GM20000 (cell line): Measurements from ENCODE around the gene ENTREP1.

Experiments used
- DNase-seq: peaks from one replicate; pipeline ENCODE4 v3.0.0; 2012; ENCODE audit warnings: low spot score
- TF ChIP-seq, protein P1 (sequence below): IDR thresholded peaks from 2 replicates; pipeline ENCODE4 v1.5.1; 2012; ENCODE audit warnings: mild to moderate bottlenecking, control low read depth; ENCODE audit errors: extremely low read depth, missing control alignments

The ENTREP1 gene

DNA sequence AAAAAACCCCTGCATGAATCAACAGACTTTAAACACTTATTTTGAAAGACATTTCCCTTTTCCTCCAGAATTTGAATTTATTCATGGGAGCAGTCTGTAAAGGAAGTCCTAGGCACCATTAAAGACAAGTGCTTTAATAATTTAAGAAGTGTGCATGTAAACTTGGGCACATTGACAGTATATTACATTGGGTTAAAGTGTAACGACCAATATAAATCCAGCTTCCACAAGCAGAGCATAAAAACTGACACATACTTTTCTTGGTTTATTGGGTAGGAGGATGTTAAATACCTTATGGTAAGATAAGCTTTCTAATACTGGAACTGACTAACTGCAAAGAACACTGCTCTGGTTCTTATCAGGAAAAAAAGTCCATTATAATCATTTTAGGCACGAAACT, 1.2 kb upstream of the ENTREP1 start:
- TF ChIP-seq, protein P1, sequence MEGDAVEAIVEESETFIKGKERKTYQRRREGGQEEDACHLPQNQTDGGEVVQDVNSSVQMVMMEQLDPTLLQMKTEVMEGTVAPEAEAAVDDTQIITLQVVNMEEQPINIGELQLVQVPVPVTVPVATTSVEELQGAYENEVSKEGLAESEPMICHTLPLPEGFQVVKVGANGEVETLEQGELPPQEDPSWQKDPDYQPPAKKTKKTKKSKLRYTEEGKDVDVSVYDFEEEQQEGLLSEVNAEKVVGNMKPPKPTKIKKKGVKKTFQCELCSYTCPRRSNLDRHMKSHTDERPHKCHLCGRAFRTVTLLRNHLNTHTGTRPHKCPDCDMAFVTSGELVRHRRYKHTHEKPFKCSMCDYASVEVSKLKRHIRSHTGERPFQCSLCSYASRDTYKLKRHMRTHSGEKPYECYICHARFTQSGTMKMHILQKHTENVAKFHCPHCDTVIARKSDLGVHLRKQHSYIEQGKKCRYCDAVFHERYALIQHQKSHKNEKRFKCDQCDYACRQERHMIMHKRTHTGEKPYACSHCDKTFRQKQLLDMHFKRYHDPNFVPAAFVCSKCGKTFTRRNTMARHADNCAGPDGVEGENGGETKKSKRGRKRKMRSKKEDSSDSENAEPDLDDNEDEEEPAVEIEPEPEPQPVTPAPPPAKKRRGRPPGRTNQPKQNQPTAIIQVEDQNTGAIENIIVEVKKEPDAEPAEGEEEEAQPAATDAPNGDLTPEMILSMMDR = no peak
- DNase-seq = no peak

DNA sequence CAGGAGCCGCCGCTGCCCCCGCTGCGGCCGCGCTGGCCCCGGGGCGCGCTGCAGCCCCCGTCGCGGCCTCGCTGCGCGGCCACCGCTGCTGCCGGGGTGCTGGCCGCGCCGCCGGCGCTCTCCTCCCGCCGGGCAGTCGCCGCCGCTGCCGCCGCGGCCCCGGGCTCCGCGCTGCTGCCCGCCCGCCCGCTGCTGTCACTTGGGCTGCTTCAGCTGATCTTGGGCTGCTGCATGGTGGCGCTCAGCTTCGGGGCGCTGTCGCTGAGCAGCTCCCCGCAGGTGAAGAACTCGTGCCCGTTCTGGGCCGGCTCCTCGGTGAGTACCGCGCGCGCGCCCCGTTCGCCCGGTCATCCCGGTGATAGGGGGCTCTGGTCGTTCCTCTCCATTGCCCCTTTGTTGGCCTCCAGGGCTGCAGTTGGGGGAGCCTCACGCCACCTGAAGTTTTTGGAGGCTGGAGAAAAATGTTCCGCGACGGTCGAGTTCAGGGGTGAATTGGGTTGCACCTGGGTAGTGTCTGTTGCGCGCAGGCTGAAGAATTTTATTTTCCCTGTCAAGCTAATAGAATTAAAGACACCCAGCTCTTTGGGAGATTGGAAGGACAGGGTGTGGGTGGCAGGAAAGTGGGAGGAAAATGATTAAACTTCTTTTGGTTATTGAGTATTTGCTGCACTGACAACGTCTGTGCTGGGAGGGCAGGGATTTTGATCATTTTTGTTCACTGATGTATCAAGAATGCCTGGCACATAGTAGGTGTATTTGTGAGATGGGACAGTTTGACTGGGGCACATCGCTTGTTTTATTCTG, 596 bp downstream of the ENTREP1 start:
- TF ChIP-seq, protein P1 = no peak

DNA sequence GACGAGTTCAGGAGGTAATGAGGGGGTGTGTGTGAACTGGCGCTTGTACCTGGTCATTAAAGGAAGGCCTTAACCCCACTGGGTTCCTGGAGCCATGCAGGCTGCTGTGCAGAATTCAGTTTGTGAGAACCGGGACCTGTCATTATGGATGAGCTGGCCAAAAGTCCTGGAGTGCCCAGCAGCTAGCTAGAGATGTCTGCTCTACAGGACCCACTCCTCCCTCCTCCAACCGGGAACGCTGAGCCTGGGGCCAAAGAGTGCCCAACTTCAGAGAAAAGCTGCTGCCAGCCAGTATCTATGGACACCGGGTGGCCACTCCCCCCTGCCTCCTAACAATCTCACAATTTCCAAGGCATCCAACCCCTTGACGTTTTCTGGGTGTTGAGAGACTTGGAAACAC, 1.2 kb downstream of the ENTREP1 start:
- DNase-seq = no peak
- TF ChIP-seq, protein P1 = no peak

More for the DNA sequence above, 596 bp downstream of the ENTREP1 start:
- DNase-seq = no peak

DNA sequence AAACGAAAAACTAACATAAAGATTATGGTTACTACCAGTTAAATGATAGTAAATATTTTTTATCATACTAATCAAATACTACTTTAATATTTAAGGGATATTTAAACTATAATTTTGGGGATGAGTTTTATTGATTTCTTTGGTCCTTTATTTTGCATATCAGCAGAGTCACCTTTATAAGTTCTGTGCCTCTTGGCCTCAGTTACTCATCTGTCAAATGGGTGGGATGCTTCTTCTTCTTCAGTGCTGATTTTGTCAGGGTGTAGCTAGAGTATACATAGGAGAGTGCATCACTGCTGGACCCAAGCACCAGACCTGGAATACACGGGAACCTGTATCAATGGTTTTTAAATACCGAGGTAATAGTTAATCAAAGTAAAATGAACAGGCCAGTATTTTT, 5.6 kb downstream of the ENTREP1 start:
- TF ChIP-seq, protein P1 = no peak
- no peak for DNase-seq

DNA sequence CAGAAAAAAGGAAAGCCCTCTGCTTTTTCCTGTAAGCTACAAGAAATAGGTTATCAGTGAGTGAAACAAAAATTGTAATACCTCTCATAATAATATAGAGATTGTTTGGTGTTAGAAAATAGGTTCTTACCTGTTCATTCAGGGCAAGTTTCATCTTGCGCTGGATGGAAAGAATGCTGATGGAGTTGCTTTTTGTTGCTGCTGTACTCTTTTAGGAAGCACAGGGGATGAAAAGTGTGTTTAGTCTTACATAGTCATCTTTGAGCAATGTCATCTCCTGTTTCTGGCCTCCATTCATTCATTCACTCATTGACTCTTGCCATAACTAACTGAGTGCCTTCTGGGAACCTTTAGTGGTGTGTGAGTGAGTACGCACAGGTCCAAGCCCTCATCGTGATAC, 6.4 kb downstream of the ENTREP1 start:
- TF ChIP-seq, protein P1 = no peak
- no peak for DNase-seq

DNA sequence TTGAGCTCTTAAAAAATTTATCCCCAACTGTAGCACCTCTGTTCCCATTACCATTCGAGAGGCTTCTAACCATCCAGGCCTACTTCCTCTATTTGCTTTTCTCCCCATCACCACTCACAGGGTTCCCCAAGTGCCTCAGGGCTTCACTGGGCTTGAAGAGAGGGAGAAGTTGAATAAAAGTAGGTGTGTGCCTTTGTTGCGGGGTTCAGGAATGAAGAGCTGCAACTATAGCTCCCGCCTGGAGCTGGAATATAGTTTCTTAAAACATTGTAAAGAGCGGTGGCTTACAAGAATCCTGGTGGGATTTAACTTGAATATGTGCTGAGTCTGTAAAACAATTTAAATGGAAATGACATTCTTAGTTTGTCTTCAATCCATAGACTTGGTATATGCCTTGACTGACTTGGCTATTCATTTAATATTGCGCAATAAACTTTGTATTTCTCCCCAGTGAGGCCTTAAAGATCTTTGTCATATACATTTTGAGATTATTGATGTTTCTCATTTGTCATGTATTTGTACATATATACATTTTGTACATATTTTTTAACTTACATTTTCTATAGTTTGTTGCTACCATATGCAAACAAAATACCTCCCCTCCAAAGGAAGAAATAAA, 7.2 kb downstream of the ENTREP1 start:
- no peak for DNase-seq
- TF ChIP-seq, protein P1 = no peak

DNA sequence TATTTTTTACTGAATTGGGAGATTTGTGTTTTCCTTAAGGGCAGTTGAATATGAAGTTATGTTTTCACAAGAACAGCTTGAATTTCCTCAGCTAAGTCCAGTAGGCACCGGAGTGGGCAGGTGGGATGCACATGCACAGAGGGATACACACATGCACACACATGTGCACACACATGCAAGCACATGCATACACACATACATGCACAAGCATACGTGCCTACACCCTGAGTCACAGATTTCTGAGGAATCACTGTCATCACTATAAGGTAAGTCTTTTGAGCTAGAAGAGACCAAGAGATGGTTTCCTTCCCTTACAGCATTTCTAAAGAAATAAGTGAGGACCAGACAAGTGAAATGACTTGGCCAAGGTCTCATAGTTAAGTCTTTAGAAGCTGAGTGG, 8.7 kb downstream of the ENTREP1 start:
- no peak for DNase-seq
- TF ChIP-seq, protein P1 = no peak
